NCI-H69 (cell line): Measurements from ENCODE around the gene KIR2DL1.
"Not testable (repeated sequence)": the region's sequence is repeated elsewhere in the genome, so short reads cannot be mapped to it uniquely, and the experiment has no call there.

Source experiments
- DNase-seq: peaks from one replicate; lab custom pipeline; 2025; lab: John Stamatoyannopoulos, UW

The KIR2DL1 gene

GRCh38 chr19:54817670-54818536 lies 48.3 kb downstream of the KIR2DL1 start:
- DNase-seq = no peak

- not testable (repeated sequence) for DNase-seq
Measured at GRCh38 chr19:54824416-54824815, 54.8 kb downstream of the KIR2DL1 start.

GRCh38 chr19:54825326-54825725 lies 55.7 kb downstream of the KIR2DL1 start:
- DNase-seq = not testable (repeated sequence)

GRCh38 chr19:54828064-54828463 lies 58.5 kb downstream of the KIR2DL1 start:
- DNase-seq = not testable (repeated sequence)

GRCh38 chr19:54832496-54832895 lies 62.9 kb downstream of the KIR2DL1 start, which contains the start of gene KIR2DS4:
Gene KIR2DS4 (plus strand): TSS chr19:54832676.
- DNase-seq = not testable (repeated sequence)
